GM19043 (cell line): ENCODE results near the gene EPHA2.
"Not testable (repeated sequence)": the region's sequence is repeated elsewhere in the genome, so short reads cannot be mapped to it uniquely, and the experiment has no call there.

Experiments used
- ATAC-seq: cut with Tn5 transposase; IDR thresholded peaks from one replicate; pipeline ENCODE4 v1.9.1; 2021; ENCODE audit warnings: low read depth; ENCODE audit not compliant: unreplicated experiment

EPHA2 gene

DNA sequence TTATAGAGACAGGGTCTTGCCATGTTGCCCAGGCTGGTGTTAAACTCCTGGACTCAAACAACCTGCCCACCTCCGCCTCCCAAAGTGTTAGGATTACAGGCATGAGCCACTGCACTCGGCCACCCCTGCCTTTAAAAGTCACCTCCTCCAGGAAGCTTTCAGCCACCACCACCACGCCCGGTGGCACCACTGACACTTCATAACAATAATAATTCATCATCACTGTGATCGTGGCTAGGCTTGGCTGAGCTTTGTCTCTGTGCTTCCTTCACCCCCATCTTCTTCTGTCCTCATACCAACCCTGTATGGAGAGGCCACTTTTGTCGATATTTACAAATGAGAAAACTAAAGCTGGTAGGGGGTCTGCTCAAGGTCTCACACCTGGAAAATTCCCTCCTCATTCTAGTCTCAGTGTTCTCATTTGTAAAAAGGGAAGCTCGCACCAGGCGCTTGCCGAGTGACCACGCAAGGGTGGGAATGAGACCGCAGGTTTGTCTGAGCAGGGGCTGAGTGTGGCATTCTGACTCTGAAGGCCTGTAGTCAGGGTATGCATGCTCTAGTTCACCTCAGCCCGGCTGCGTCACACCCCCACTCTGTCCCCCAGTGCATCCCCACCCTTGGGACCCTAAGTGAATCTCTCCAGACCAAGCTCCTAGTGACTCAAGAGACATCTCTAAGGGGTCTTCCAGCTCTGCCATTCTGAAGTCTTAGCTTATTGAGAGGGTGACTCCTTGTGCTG is 12.9 kb upstream of the EPHA2 start:
- no peak for ATAC-seq

DNA sequence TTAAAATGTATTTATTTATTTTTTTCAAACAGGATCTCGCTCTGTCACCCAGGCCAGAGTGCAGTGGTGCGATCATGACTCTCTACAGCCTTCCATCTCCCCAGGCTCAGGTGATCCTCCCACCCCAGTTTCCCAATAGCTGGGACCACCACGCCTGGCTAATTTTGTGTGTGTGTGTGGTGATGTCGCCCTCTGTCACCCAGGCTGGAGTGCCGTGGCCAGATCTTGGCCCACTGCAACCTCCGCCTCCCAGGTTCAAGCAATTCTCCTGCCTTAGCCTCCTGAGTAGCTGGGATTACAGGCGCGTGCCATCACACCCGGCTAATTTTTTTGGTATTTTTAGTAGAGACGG is 12.3 kb upstream of the EPHA2 start:
- not testable (repeated sequence) for ATAC-seq

DNA sequence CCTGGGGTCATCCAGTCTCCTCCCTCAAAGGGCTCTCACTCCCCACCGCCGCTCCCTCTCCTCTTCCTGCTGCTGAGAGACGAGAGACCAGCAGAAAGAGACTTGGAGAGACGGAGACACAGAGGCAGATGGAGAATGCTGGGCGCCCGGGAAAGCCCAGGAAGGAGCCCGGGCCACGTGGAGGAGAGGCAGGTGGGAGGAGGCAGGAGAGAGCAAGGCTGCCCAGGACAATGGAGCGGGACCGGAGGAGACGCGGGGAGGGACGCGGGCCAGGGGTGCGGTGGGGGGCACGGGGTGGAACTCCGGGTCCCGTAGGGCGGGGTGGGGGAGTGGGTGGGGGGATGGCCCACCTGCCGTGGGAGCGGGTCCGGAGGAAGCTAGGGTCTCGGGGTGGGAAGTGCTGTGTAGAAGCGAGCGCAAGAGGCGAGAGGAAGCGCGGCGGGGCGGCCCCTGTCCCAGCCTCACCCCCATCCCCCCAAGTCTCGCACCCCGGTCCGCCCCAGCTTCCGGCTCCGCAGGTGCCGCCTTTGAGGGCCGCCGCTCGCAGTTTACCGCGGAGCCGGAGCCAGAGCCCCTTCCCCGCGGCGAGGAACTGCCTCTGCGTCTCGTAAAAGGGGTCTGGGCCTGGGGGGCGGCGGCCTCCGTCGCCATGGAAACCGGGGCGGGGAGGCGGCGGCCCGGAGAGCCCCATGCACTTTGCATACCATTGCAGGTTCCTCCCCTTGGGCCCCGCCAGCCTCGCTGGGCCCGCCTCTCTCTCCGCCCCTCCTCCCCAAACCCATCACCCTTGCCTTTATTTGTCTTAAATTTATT is 11.7 kb upstream of the EPHA2 start:
- no peak for ATAC-seq

DNA sequence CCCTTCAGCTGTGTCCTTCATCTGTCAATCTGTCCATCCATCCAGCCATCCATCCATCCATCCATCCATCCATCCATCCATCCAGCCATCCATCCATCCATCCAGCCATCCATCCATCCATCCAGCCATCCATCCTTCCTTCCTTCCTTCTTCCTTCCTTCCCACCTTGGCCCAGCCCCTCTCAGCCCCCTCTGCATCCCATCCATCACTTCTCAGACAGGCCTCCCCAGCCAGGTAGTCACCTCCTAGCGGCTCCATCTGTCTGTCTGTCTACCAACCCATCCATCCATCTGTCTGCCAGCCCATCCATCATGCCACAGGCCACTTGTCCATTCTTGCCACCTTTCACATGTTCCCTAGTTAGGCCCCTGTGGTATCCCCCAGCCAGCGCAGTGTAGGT is 10.2 kb upstream of the EPHA2 start:
- ATAC-seq: no peak

DNA sequence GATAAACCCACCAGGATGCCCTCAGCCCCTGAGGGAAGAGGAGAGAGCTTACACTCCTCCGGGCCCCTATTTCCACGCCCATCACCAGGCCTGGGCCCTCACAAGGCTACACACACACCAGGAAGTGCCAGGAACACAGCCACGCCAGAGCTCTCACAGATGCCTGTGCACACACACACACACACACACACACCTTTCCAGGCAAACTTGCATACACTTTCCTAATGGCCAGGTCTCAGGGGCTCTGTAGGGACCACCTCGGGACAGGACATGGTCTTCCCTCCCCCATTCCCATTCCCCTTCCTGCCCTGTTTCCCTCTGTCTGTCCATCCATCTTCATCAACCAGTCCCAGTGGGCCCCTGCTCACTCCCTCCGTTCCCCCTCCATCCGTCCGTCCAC is 9.7 kb upstream of the EPHA2 start:
- no peak for ATAC-seq

DNA sequence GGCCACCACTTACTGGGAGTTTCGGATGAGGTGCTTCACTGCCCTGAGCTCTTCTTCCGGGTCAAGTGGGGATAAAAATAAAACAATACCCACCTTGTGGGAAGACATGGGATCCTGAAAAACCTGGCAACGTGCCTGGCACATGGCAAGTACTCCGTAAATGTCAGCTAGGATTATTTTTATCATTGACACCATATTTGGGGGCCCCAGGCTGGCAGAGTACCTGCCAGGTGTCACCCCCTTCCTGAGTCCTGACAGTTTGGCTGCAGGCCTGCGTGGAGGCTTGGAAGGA is 9.2 kb upstream of the EPHA2 start:
- ATAC-seq: no peak

DNA sequence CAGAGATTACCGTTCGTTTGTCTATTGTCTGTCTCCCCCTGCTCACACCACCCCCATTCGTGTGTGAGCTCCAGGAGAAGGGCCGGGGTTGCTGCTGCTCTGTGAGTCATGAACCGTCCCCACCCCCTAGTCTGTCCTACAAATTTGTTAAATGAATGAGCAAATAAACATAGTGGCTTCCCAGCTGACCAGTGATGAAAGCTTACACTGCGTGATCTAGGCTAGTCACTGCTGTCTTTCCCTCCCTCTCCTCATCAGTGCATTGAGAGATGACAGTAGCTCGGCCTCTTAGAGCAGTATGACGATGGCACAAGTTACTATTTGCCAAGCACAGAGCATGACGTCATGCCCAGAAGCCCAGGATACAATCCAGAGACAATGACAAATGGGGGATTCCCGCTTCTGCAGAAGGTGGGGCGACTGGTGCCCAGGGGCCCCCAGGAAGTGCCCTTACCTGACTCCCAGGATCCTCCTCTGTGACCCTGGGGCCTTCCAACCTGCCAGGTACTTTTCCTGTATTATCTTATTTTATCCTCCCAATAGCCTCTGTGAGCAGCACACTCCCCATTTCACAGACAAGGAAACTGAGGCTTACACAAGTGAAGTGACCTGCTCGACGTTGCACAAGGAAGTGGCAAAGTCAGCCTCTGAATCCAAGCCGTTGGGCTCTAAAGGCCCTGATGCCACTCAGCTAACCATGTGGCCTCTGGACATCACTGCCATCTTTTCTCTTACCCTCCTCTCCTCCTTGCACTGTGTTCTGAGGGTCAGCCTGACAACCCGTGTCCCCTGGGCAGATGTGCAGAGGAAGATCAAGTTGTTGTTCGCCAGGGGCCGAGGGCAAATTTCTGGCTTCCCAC is 8.6 kb upstream of the EPHA2 start:
- no peak for ATAC-seq

DNA sequence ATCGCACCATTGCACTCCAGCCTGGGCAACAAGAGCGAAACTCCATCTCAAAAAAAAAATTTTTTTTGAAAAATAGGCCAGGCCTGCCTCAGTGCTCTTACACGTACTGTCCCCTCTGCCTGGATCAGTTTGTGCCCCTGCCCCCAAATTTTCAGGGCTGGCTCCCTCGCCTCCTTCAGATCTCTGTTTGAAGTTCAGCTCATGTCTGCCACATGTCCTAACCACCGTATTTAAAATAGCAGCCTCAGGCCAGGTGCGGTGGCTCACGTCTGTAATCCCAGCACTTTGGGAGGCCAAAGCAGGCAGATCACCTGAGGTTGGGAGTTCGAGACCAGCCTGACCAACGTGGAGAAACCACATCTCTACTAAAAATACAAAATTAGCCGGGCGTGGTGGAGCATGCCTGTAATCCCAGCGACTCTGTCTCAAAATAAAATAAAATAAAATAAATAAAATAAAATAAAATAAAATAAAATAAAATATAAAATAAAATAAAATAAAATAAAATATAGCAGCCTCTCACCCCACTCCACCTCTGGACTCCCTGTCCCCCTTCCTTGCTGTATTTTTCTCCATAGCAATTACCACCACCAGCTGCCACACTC is 7.8 kb upstream of the EPHA2 start:
- not testable (repeated sequence) for ATAC-seq

DNA sequence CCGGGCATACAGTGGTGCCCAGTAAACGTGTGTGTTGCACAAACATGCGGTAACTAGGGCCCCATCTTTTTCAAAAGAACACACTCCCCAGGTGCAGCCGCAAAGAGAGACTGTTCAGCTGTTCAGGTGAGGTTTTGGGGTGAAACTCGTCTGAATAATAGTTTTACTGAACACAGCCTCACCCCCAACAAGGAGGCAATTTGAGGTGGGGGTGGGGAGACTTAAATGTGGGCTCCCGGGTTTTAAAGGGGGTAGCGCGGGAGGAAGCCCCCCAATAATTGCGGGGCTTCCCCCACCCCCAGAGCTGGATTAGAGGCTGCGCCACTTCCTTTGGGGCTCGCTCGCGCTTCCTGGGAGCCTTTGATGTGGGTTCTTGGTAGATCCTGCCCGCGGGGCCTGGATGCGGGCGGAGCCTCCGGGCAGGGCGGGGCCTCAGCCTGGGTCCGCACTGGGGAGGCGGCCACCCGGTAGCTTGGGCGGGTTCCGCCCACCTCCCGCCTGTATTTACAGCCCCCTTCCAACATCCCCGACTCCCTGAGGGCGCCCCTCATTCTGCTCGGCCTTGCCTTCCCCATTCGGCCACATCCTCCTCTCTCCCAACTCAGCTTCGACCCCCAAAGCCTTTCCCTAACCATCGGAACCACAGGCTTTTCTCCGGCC is 6.4 kb upstream of the EPHA2 start:
- no peak for ATAC-seq

DNA sequence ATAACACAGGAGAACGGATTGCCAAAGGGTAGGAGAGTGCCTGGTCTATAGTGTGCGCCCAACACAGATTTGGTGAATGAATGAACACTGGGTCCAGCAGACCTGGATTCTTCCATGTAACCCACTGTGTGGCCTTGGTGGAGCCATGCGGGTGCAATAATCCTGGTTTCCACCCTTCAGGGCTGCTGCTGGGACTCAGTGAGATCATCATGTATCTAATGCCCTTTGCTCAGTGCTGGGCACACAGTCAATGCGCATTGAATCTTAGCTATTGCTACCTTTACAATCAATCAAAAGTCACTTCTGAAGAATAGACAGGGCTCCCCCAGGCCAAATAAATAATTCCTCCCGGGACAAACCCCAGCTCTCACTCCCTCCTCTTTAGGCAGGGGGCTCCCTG is 5.8 kb upstream of the EPHA2 start:
- ATAC-seq: no peak

DNA sequence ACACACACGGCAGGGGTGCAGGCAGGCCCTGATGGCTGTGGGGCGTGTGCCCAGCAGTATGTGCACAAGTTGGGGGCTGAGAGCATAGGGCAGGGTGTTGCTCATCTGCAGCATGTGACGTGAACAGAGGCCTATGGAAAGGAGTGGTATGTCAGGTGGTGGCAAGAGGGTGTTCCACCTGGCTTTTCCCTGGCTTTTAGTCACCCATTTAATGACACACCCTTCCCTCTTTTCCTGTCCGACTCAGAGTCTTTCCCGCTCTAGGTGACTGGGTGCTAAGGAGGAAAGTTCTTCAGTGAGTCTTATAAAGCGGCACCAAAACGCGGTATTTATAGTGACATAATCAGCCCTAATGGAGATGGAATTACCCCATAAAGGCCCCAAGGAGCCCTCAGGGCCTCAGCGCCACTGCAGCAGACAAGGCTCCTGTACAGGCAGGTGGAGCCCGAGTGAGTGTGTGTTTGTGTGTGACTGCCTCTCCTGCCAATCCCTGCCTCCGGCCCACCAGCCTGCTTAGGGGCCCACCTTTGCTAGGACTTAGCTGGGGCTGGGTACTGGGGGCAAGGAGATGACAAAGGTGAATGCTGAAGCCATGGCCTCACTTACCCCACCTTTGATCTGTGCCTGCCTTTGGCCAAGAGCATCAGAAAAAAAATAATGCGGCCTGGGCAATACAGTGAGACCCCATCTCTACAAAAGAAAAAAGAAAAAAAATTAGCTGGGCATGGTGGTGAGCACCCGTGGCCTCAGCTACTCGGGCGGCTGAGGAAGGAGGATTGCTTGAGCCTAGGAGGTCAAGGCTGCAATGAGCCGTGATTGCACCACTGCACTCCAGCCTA is 3.3 kb upstream of the EPHA2 start:
- ATAC-seq: no peak

DNA sequence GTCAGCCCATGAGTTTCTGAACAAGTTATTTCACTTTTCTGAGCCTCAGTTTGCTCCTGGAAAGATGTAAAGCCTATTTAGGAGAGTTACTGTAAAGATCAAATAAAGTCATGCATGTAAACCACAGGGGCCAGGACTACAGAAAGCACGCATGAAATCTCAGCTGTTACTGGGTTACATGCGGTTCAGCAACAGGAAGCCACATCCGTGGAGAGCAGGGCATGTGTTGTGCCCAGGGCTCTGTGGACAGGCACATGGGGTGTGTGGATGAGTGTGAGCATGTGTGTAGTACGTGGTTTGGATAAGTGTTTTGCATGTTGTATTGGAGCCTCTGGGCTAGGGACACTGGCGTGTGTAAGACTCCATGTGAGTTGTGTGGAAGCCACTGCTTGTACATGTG is 2.2 kb upstream of the EPHA2 start:
- ATAC-seq: no peak

DNA sequence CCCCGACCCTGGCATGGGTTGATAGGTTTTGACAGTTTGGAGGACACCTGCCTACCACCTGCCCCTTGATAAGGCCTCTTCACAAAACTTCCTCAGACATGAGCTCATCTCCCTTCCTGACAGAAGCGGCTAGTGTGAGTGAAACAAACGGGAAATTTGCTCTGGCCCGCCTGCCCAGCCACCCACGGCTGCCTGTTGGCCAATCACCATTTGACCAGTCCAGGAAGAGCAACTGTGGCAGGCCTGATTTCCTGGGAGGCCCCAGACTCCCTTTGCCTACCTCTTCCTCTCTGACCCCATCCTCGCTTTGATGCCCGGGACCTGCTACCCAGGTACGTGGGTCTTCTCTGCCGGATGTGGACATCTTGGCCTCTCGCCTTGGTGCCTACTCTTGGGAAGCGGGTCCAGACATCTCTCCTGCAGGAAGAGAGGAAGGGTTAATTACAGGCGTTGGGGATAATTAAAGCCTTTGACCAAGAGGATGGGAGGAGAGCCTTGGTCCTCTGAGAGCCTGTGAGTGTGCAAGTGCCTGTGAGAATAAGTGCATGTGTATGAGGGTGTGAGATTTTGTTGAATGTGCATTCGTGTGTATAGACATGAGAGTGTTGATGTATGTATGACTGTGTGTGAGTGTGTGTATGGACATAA is 1.1 kb upstream of the EPHA2 start:
- no peak for ATAC-seq

DNA sequence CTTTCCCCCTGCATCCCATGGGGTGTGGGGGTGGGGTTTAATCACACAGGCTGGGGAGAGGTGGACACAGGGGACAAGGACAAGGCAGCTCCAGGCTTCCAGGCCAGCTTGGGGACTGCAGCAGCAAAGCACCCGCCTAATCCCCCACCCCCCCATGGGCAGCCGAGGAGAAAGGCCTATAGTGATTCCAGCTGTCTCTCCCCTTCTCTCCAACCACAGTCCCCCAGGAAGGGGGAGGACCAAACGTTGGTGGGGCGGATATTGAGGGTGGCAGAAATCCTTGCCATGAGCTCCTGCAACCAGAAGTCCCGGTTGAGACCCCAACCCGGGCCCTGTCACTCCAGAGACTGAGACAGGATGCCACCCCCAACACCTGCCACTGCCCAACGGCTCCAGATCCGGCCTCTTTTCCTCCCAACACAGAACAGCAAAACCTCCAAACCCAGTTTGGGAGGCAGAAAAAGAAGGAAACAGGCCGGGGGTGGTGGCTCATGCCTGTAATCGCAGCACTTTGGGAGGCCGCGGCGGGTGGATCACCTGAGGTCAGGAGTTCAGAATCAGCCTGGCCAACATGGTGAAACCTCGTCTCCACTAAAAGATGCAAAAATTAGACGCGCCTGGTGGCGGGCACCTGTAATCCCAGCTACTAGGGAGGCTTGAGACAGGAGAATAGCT is 1.7 kb downstream of the EPHA2 start:
- no peak for ATAC-seq

DNA sequence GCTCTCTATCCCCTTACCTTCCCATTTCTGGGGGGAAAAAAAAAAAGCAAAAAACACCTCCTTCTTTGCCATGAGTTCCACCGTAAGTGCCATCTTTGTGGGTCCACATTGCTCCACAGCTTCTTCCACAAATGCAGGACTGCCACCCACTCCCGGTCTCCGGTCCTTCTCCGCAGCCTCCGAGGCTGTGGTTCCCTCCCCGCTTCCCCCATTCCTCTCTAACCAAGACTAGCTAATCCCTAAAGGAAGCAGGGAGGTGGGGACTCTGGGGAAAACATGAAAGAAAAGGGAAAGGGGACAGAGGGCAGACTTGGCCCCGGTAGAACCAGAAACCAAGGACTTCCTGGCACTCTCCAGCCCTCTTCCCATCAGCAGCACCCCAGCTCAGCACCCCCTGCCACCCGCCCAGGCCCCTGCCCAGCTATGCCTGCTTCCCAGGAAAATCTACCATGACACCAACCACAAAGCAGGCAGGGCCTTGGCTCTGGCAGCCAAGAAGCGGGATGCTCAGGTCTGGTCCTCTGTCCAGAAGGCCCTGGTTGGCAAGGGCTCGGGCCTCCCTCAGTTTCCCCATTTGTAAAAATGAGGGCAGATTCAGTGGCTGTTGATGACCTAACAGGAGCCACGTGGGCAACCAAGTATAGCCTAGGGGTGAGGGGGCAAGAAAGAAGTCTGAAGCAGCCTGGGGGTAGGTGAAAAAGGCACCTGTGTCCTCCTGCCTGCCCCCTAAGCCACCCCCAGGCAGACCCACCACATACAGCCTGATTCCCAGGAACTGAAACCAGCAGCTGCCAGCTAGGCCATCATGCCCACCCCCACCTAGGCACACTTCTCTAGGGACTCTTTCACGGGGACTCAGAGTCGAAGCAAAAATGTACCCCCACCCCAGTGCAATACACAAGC is 2.5 kb downstream of the EPHA2 start:
- ATAC-seq: no peak

DNA sequence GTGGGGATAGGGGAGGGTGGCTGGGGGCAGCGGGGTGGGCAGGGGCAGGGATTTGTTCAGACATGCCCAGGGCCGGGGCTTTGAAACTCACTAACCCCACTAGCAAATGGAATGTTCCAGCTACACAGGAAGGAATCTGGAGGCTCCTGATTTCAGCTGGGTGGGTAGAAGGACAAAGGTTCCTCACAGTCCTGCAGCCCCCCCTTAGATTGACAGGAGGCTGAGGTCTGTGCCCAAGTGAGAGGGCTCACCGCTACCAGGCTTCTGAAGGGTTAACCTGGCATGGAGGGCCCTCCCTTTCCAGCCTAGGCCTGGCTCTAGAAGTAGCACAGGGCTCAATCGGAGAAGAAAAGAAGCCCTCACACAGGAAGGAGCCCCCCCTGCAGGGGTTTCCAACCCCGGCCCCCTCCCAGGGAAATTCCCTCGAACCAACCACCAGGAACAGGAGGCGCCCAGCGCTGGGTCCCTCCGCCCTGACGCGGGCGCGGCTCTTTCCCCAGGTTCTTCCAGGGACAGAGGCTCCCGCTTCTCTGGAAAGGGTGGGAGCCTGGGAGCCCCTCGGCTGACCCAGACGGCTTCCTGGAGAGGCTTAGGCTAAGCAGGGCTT is 3.3 kb downstream of the EPHA2 start:
- no peak for ATAC-seq

DNA sequence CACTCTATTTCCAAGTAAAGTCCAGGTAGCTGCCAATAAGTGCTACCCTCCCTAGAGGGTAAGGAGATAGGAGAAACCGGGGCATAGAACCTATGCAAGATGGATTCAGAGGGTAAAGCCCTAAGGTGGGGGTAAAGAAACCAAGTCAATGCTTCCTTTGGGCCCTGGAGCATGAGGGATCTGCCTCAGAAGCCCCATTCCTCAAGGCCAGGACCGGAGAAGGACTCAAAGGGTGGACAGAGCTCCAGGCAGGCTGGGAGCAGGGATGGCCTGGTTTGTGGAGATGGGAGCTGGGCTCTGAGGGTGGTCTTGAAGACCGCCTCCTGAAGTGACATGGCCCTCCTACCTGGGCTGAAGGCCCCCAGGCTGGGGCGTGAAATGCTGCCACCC is 3.9 kb downstream of the EPHA2 start:
- no peak for ATAC-seq
